PC-3 (cell line): Measurements from ENCODE around the gene ZNF518A. TPM values are rescaled to one million over a fixed set of nuclear protein-coding genes. Genes with fewer than 3 reads are reported as not detected.

ENCODE experiments used
- ATAC-seq: fragments of 200-7000 bp; cut with Tn5 transposase; 2 replicates; pipeline ENCODE4 v1.9.1; 2020; ENCODE audit warnings: mild to moderate bottlenecking, moderate library complexity
- Bru-seq: library from RNA; stranded (reverse); fragments of 400-500 nt; gene quantifications from one replicate; lab custom pipeline; 2021; lab: Mats Ljungman, UMichigan
- BruChase-seq, 2 experiments: library from RNA; stranded (reverse); fragments of 400-500 nt; gene quantifications; one replicate each; lab custom pipeline; 2021; lab: Mats Ljungman, UMichigan
- BruUV-seq: library from RNA; stranded (reverse); fragments of 400-500 nt; replicated peaks from 2 replicates; lab custom pipeline; 2021; lab: Mats Ljungman, UMichigan
- CTCF ChIA-PET: fragments of 300-600 bp; sonication (Branson Sonifier 250); formaldehyde crosslinking; loops from one replicate; lab custom pipeline; 2022; ENCODE audit warnings: antibody characterized with exemption; lab: Charles Lee
- POLR2A ChIA-PET: fragments of 300-600 bp; sonication (Branson Sonifier 250); formaldehyde crosslinking; loops from one replicate; lab custom pipeline; 2022; ENCODE audit warnings: antibody characterized with exemption; ENCODE audit not compliant: unreplicated experiment; lab: Charles Lee
- DNase-seq: peaks from one replicate; pipeline ENCODE4 v3.0.0-alpha.2; 2015
- H2AFZ ChIP-seq: fragments of 300-600 bp; sonication (generic); 2 replicates; pipeline ENCODE4 v1.6.0; 2016; ENCODE audit warnings: antibody characterized with exemption, low read length
- H3F3A ChIP-seq: fragments of 300-600 bp; sonication (generic); one replicate; pipeline ENCODE4 v1.6.0; 2017; ENCODE audit warnings: antibody characterized with exemption, low read length, control low read depth, mild to moderate bottlenecking; ENCODE audit not compliant: unreplicated experiment
- H3K27ac ChIP-seq: fragments of 300-600 bp; sonication (generic); 2 replicates; pipeline ENCODE4 v1.5.1; 2016; ENCODE audit warnings: mild to moderate bottlenecking, low read length
- H3K27me3 ChIP-seq: fragments of 300-600 bp; sonication (generic); 2 replicates; pipeline ENCODE4 v1.6.1; 2016; ENCODE audit warnings: low read length, mixed read lengths
- H3K36me3 ChIP-seq: fragments of 300-600 bp; sonication (generic); 2 replicates; pipeline ENCODE4 v1.6.1; 2016; ENCODE audit warnings: low read depth, mixed run types, low read length, mixed read lengths
- H3K4me1 ChIP-seq: fragments of 300-600 bp; sonication (generic); 2 replicates; pipeline ENCODE4 v1.5.1; 2016; ENCODE audit warnings: low read length; ENCODE audit not compliant: insufficient read depth
- H3K4me2 ChIP-seq: fragments of 300-600 bp; sonication (generic); 2 replicates; pipeline ENCODE4 v1.6.0; 2016; ENCODE audit warnings: low read length
- H3K4me3 ChIP-seq: fragments of 300-600 bp; sonication (generic); 2 replicates; pipeline ENCODE4 v1.5.1; 2016; ENCODE audit warnings: mild to moderate bottlenecking, low read length, mixed read lengths
- H3K79me2 ChIP-seq: fragments of 300-600 bp; sonication (generic); 2 replicates; pipeline ENCODE4 v1.6.1; 2017; ENCODE audit warnings: low read length, mixed read lengths
- H3K9ac ChIP-seq: fragments of 300-600 bp; sonication (generic); 2 replicates; pipeline ENCODE4 v1.6.0; 2016; ENCODE audit warnings: mild to moderate bottlenecking, low read length
- H3K9me2 ChIP-seq: fragments of 300-600 bp; sonication (generic); replicated peaks from 2 replicates; pipeline ENCODE4 v1.6.1; 2016; ENCODE audit warnings: mixed run types, low read length, mixed read lengths
- H3K9me3 ChIP-seq: fragments of 300-600 bp; sonication (generic); 2 replicates; pipeline ENCODE4 v1.6.1; 2016; ENCODE audit warnings: low read length, mixed read lengths
- H4K20me1 ChIP-seq: fragments of 300-600 bp; sonication (generic); 2 replicates; pipeline ENCODE4 v1.6.1; 2016; ENCODE audit warnings: low read length, mixed read lengths
- CTCF ChIP-seq: fragments of 300-600 bp; sonication (generic); conservative IDR thresholded peaks from 2 replicates; pipeline ENCODE4 v1.5.1; 2017; ENCODE audit warnings: antibody characterized with exemption, low read depth, mild to moderate bottlenecking, low read length
- EZH2 ChIP-seq: fragments of 300-600 bp; sonication (generic); IDR thresholded peaks from one replicate; pipeline ENCODE4 v1.6.1; 2017; ENCODE audit warnings: antibody characterized with exemption, mild to moderate bottlenecking, low read length; ENCODE audit not compliant: unreplicated experiment
- EZH2phosphoT487 ChIP-seq: fragments of 300-600 bp; sonication (generic); IDR thresholded peaks from 2 replicates; pipeline ENCODE4 v1.6.1; 2018; ENCODE audit warnings: mild to moderate bottlenecking, antibody characterized with exemption, low read length, borderline replicate concordance
- intact Hi-C: fragments of 100-400 bp; cut with micrococcal nuclease; formaldehyde crosslinking; loops from 2 replicates; pipeline ENCODE4 v1.9.0; 2023
- long read RNA-seq: library from polyadenylated mRNA; unstranded; transcript quantifications from one replicate; pipeline ENCODE4 v2.0.0, GENCODE V29; 2021; ENCODE audit not compliant: unreplicated experiment
- total RNA-seq: library from RNA; depleted of rRNA; stranded (reverse); fragments of >200 nt; gene quantifications from 2 replicates; pipeline ENCODE4 v1.2.3, GENCODE V29; 2014; rRNA removed

ZNF518A gene
- 0.69 TPM in 2 replicates for total RNA-seq
- Bru-seq, nascent RNA: percentile 46 among the genes with signal in this experiment
- BruChase-seq, experiment 1, labeled RNA remaining after a 6-hour chase: percentile 53 among the genes with signal in this experiment
- percentile 55 among the genes with signal in this experiment for BruChase-seq, experiment 2, labeled RNA remaining after a 2-hour chase
- long read RNA-seq: 0 reads

GRCh38 chr10:96129387-96130325 is at the start of gene ZNF518A:
Gene ZNF518A, plus strand, starts transcription at chr10:96130297. Its CDS starts 26,026 bp downstream, at chr10:96156323.
- peak; percentile 43 for DNase-seq
- peak within 1 kb of the TSS; percentile 81 for H3K4me2 ChIP-seq
- peak within 1 kb of the TSS; percentile 70 for H3K4me3 ChIP-seq
- peaks cover 21% of the 10 kb centered on the region for H3K27me3 ChIP-seq
- no peaks in the 10 kb centered on the region for H3K9me3 ChIP-seq
- no peaks in the 10 kb centered on the region for H3F3A ChIP-seq
- H3K36me3 ChIP-seq: no peaks in the 10 kb centered on the region
- peak; percentile 64 for ATAC-seq
- H3K79me2 ChIP-seq: no peaks in the 10 kb centered on the region
- CTCF ChIA-PET: no interaction called here
- peak within 1 kb of the TSS; percentile 73 for H3K9ac ChIP-seq
- no peaks in the 10 kb centered on the region for H3K9me2 ChIP-seq
- peak within 1 kb of the TSS; percentile 92 for H2AFZ ChIP-seq
- peak within 1 kb of the TSS; percentile 39 for H3K27ac ChIP-seq
- H3K4me1 ChIP-seq: peaks cover 9% of the 10 kb centered on the region; the same call in 1 of the 2 replicates
- POLR2A ChIA-PET: interaction anchor here (0.6 to 0.7 kb wide), 2 partner anchors 40 to 187 kb away, joined by 3 to 4 read pairs; no protein-coding TSS in a partner anchor
- TF ChIP-seq EZH2phosphoT487: no peak
- no peak for TF ChIP-seq CTCF
- no peak for TF ChIP-seq EZH2
- intact Hi-C loops: loop anchor here (1.0 to 5.0 kb wide), 2 partner anchors 39 to 87 kb away; partner anchors contain the start of gene CCNJ
- BruUV-seq: no TSS peak
- H4K20me1 ChIP-seq: no peaks in the 10 kb centered on the region

DNA sequence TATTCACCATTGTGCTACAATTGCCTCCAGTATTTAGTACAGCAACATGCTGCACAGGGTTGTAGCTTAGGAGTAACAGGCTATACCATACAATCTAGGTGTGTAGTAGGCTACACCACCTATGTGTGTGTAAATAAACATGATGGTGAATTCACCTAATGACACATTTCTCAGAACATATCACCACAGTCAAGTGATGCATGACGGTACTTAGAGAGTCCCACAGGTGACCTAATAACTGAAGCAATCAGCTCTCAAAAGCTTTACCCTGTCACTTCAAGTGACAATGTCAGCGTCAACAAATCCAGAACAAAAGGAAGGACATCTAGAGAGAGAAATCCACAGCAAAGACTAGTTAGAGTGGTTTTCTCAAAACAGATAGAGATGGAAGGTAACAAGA is 47.9 kb upstream of the ZNF518A start:
- no peaks in the 10 kb centered on the region for H3F3A ChIP-seq
- no peaks in the 10 kb centered on the region for H3K9me3 ChIP-seq
- no peak overlapping the region for H3K27ac ChIP-seq
- TF ChIP-seq CTCF: no peak
- no peak for TF ChIP-seq EZH2
- TF ChIP-seq EZH2phosphoT487: no peak
- ChIA-PET CTCF (no interaction called here), POLR2A (no interaction called here)
- H3K79me2 ChIP-seq: no peaks in the 10 kb centered on the region
- H3K36me3 ChIP-seq: no peaks in the 10 kb centered on the region
- no TSS peak for BruUV-seq
- ATAC-seq (no peak), DNase-seq (no peak)
- no peak overlapping the region for H3K4me2 ChIP-seq
- H3K4me3 ChIP-seq: no peak overlapping the region
- H4K20me1 ChIP-seq: no peaks in the 10 kb centered on the region
- no peaks in the 10 kb centered on the region for H3K4me1 ChIP-seq
- H3K9me2 ChIP-seq: no peaks in the 10 kb centered on the region
- no peak overlapping the region for H3K9ac ChIP-seq
- H3K27me3 ChIP-seq: no peaks in the 10 kb centered on the region
- intact Hi-C loops: no loop called here
- no peak overlapping the region for H2AFZ ChIP-seq
